HepG2 (cell line): Measurements from ENCODE around the gene PDE9A. TPM values are rescaled to one million over a fixed set of nuclear protein-coding genes. Genes with fewer than 3 reads are reported as not detected.

Experiments used
- ATAC-seq: fragments of 200-7000 bp; cut with Tn5 transposase; 3 replicates; pipeline ENCODE4 v1.9.1; 2020; ENCODE audit warnings: mild to moderate bottlenecking, moderate library complexity
- BruUV-seq: library from RNA; stranded (reverse); fragments of 400-500 nt; replicated peaks from 2 replicates; lab custom pipeline; 2021; lab: Mats Ljungman, UMichigan
- CTCF ChIA-PET: fragments of 300-600 bp; formaldehyde crosslinking; extraction: SDS; loops from one replicate; lab custom pipeline; 2021; ENCODE audit warnings: low total read pairs, inconsistent platforms, low intra/inter-chr PET ratio; lab: Yijun Ruan, JAX
- POLR2A ChIA-PET: fragments of 350-600 bp; sonication (Branson Sonifier 250); formaldehyde crosslinking; loops from one replicate; lab custom pipeline; 2020; ENCODE audit warnings: antibody characterized with exemption, inconsistent platforms; lab: Yijun Ruan, JAX
- DNase-seq: peaks from one replicate; pipeline ENCODE4 v3.0.0-alpha.2; 2015; ENCODE audit warnings: low spot score
- FAIRE-seq: peaks from 3 replicates; lab custom pipeline; 2011; peaks lifted over from hg19 to GRCh38; lab: Jason Lieb, UNC
- H2AFZ ChIP-seq: one replicate; pipeline ENCODE4 v1.6.1; 2011; ENCODE audit warnings: low read length, inconsistent platforms
- H3K27ac ChIP-seq: fragments of 300-600 bp; 3 replicates; pipeline ENCODE4 v1.8.0; 2011; ENCODE audit warnings: mixed run types, mild to moderate bottlenecking, mixed read lengths, low read length, inconsistent platforms; ENCODE audit not compliant: insufficient read depth; ENCODE audit errors: extremely low read length
- H3K27me3 ChIP-seq, 2 experiments: fragments of 200-600 bp in 1 of 2; 2 replicates in 1 of 2; 3 replicates in 1 of 2; pipeline versions ENCODE4 v1.6.0 to v1.8.0; 2011; ENCODE audit warnings: low read length in 2 of 2, mild to moderate bottlenecking in 2 of 2, moderate library complexity in 2 of 2, inconsistent platforms in 1 of 2; ENCODE audit not compliant: insufficient read depth in 2 of 2, control insufficient read depth in 1 of 2
- H3K36me3 ChIP-seq, 2 experiments: fragments of 200-600 bp in 1 of 2; replicated peaks in 1 of 2; 2 replicates in 1 of 2; 3 replicates in 1 of 2; pipeline versions ENCODE4 v1.5.1 to v1.8.0; 2011; ENCODE audit warnings: low read length in 2 of 2, inconsistent platforms in 1 of 2; ENCODE audit not compliant: insufficient read depth in 2 of 2, control insufficient read depth in 1 of 2
- H3K4me1 ChIP-seq: 2 replicates; pipeline ENCODE4 v1.5.1; 2012; ENCODE audit warnings: low read length, inconsistent platforms; ENCODE audit not compliant: insufficient read depth
- H3K4me2 ChIP-seq: 2 replicates; pipeline ENCODE4 v1.6.0; 2011; ENCODE audit warnings: low read depth, low read length, inconsistent platforms
- H3K4me3 ChIP-seq, 3 experiments: fragments of 200-600 bp in 1 of 3; sonication (generic), shearing (Covaris generic) in 1 of 3; replicated peaks in 1 of 3; 2 replicates each; pipeline ENCODE4 v1.5.1; 2011 to 2016; ENCODE audit warnings: low read length in 3 of 3, inconsistent platforms in 2 of 3, low read depth in 2 of 3, mild to moderate bottlenecking in 2 of 3, control low read depth in 1 of 3, mixed read lengths in 1 of 3; ENCODE audit not compliant: insufficient read depth in 1 of 3
- H3K79me2 ChIP-seq: one replicate; pipeline ENCODE4 v1.6.1; 2011; ENCODE audit warnings: low read length, inconsistent platforms; ENCODE audit not compliant: insufficient read depth
- H3K9ac ChIP-seq: 2 replicates; pipeline ENCODE4 v1.6.0; 2011; ENCODE audit warnings: mild to moderate bottlenecking, low read depth, low read length, inconsistent platforms; ENCODE audit not compliant: insufficient read depth
- H3K9me3 ChIP-seq: 2 replicates; pipeline ENCODE4 v1.5.1; 2012; ENCODE audit warnings: mild to moderate bottlenecking, low read length
- H4K20me1 ChIP-seq: 2 replicates; pipeline ENCODE4 v1.6.0; 2011; ENCODE audit warnings: inconsistent platforms, mild to moderate bottlenecking, low read length, moderate library complexity; ENCODE audit not compliant: insufficient read depth
- CC2D1A ChIP-seq: sonication (generic); formaldehyde crosslinking; IDR thresholded peaks from 2 replicates; pipeline ENCODE4 v1.8.1; 2023; ENCODE audit warnings: mild to moderate bottlenecking, missing genetic modification reagents
- FOXA3 ChIP-seq: IDR thresholded peaks from 2 replicates; pipeline ENCODE4 v1.6.1; 2016; ENCODE audit warnings: missing genetic modification reagents, missing compliant biosample characterization
- SRSF1 ChIP-seq: fragments of 200-400 bp; formaldehyde crosslinking; optimal IDR thresholded peaks from 2 replicates; pipeline ENCODE3; 2017; ENCODE audit warnings: mild to moderate bottlenecking, low read depth, low read length, moderate library complexity
- STAT5B ChIP-seq: sonication (generic); formaldehyde crosslinking; IDR thresholded peaks from 2 replicates; pipeline ENCODE4 v1.4.0; 2020; ENCODE audit warnings: missing genetic modification reagents
- ZFAT ChIP-seq: sonication (generic); formaldehyde crosslinking; conservative IDR thresholded peaks from 2 replicates; pipeline ENCODE4 v1.8.1; 2023; ENCODE audit warnings: missing genetic modification reagents, inconsistent platforms
- ZMAT3 ChIP-seq: sonication (generic); formaldehyde crosslinking; conservative IDR thresholded peaks from 2 replicates; pipeline ENCODE4 v1.7.0; 2021; ENCODE audit warnings: missing genetic modification reagents
- ZNF234 ChIP-seq: sonication (generic); formaldehyde crosslinking; conservative IDR thresholded peaks from 2 replicates; pipeline ENCODE4 v1.5.1; 2020; ENCODE audit warnings: mild to moderate bottlenecking, missing genetic modification reagents
- ZNF367 ChIP-seq: sonication (generic); formaldehyde crosslinking; IDR thresholded peaks from 2 replicates; pipeline ENCODE4 v1.4.0; 2020; ENCODE audit warnings: missing genetic modification reagents, borderline replicate concordance
- ZNF382 ChIP-seq: sonication (generic); formaldehyde crosslinking; IDR thresholded peaks from 2 replicates; pipeline ENCODE4 v1.5.0; 2020; ENCODE audit warnings: missing genetic modification reagents, mild to moderate bottlenecking, borderline replicate concordance
- ZNF672 ChIP-seq: sonication (generic); formaldehyde crosslinking; IDR thresholded peaks from 2 replicates; pipeline ENCODE4 v1.8.1; 2022; ENCODE audit warnings: missing genetic modification reagents
- WGBS: methylation state at CpG from one replicate; pipeline ENCODE4 v1.1.6; 2017; ENCODE audit warnings: low lambda C conversion rate; 5-methylcytosine and 5-hydroxymethylcytosine counted together
- in situ Hi-C: cut with HindIII; loops from 2 replicates; pipeline ENCODE4 v1.10.0; 2017; ENCODE audit warnings: low pct_unique_long_range_greater_than_20kb; ENCODE audit not compliant: extremely low pct_ligation_motif_present
- intact Hi-C: fragments of 100-400 bp; cut with micrococcal nuclease; formaldehyde crosslinking; loops from one replicate; pipeline ENCODE4 v1.10.0; 2022; ENCODE audit not compliant: unreplicated experiment
- polyA plus RNA-seq, 8 experiments: library from polyadenylated mRNA; depleted of rRNA in 3 of 8; stranded (reverse) in 7 of 8; unstranded in 1 of 8; fragments of >200 nt; fragmentation: Illumina TruSeq in 4 of 8; extraction: Trizol in 4 of 8; gene quantifications; 2 replicates each; pipeline versions ENCODE4 v1.2.1 to v1.2.3, GENCODE V29; 2011 to 2016; ENCODE audit warnings: low read depth in 4 of 8, missing spikeins in 1 of 8, mixed read lengths in 1 of 8; ENCODE audit not compliant: insufficient read depth in 1 of 8
- total RNA-seq, 5 experiments: library from RNA; depleted of rRNA; stranded (reverse); fragments of >200 nt; fragmentation: Illumina TruSeq; extraction: Trizol; gene quantifications; 2 replicates each; pipeline ENCODE4 v1.2.3, GENCODE V29; 2016; ENCODE audit warnings: low read depth in 1 of 5
- TF ChIP-seq, protein P1 (sequence below), 2 experiments: sonication (generic) in 1 of 2; formaldehyde crosslinking in 1 of 2; IDR thresholded peaks; 2 replicates each; pipeline versions ENCODE4 v1.5.1 to v1.6.1; 2011 to 2020; ENCODE audit warnings: borderline replicate concordance in 1 of 2, low read depth in 1 of 2, low read length in 1 of 2, mild to moderate bottlenecking in 1 of 2, missing genetic modification reagents in 1 of 2, moderate library complexity in 1 of 2
- TF ChIP-seq, protein P2 (sequence below): sonication (generic); formaldehyde crosslinking; IDR thresholded peaks from 2 replicates; pipeline ENCODE4 v1.8.1; 2023; ENCODE audit warnings: missing genetic modification reagents, inconsistent platforms, borderline replicate concordance
- TF ChIP-seq, protein P3 (sequence below): sonication (generic); formaldehyde crosslinking; IDR thresholded peaks from 2 replicates; pipeline ENCODE4 v1.8.1; 2023; ENCODE audit warnings: mild to moderate bottlenecking, missing genetic modification reagents
- TF ChIP-seq, protein P4 (sequence below): sonication (generic); formaldehyde crosslinking; IDR thresholded peaks from 2 replicates; pipeline ENCODE4 v1.4.0; 2020; ENCODE audit warnings: missing genetic modification reagents
- TF ChIP-seq, protein P5 (sequence below): IDR thresholded peaks from 2 replicates; pipeline ENCODE4 v1.6.1; 2016; ENCODE audit warnings: low read depth, borderline replicate concordance
- TF ChIP-seq, protein P6 (sequence below): sonication (generic); formaldehyde crosslinking; IDR thresholded peaks from 2 replicates; pipeline ENCODE4 v1.5.0; 2020; ENCODE audit warnings: missing genetic modification reagents

PDE9A gene
- total and polyA plus RNA-seq, 2 of the 13 experiments (the other 11 are each of a cell fraction or from before 2014, with no cell fraction given): 4.6 to 19.7 TPM

DNA sequence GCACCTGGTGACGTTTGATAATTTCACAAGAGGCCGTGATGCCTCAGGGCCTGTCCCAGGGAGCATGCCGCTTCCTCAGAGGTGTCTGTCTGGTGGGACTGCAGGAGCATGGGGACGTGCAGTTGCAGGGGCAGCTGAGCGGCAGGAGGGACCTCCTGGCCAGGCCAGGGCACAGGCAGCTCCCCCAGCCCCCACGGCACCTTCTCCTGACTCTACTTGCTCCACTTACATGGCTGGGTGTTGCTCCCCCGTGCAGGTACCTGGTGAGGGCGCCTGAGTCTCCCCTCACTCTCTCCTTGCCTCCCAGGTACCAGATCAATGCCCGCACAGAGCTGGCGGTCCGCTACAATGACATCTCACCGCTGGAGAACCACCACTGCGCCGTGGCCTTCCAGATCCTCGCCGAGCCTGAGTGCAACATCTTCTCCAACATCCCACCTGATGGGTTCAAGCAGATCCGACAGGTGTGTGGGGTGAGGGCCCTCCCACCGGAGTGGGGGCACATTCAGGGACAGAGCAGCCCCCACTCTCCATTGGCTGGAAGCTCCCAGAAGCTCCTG, 108.4 kb downstream of the PDE9A start:
- FAIRE-seq (no peak), ATAC-seq (no peak), DNase-seq (no peak)
- in situ Hi-C loops: loop anchor here (10.0 to 25.0 kb wide), 2 partner anchors 57 to 100 kb away; partner anchors contain the start of gene PDE9A
- intact Hi-C loops: no loop called here
- peak overlapping the region; percentile 81 for H3K27ac ChIP-seq
- H3K79me2 ChIP-seq: no peaks in the 10 kb centered on the region
- BruUV-seq: no TSS peak
- H2AFZ ChIP-seq: no peak overlapping the region
- 91% methylated on average over 12 of the region's 18 CpGs for WGBS
- H3K27me3 ChIP-seq: no peaks in the 10 kb centered on the region
- H4K20me1 ChIP-seq: no peaks in the 10 kb centered on the region
- no peak overlapping the region for H3K4me2 ChIP-seq
- POLR2A ChIA-PET: interaction anchor here (0.8 to 1.6 kb wide), 3 partner anchors 20 to 23 kb away, joined by 3 to 26 read pairs (median 6); no protein-coding TSS in a partner anchor
- no peak overlapping the region for H3K4me3 ChIP-seq
- H3K9me3 ChIP-seq: no peaks in the 10 kb centered on the region
- H3K9ac ChIP-seq: no peak overlapping the region
- H3K36me3 ChIP-seq: peaks cover 0 to 6% of the 10 kb centered on the region in 2 experiments; a peak in 3 of 5 replicates
- CTCF ChIA-PET: no interaction called here
- peaks cover 43% of the 10 kb centered on the region for H3K4me1 ChIP-seq
- TF ChIP-seq STAT5B (no peak), ZNF382 (CRISPR knock-in tag) (no peak), ZFAT (CRISPR knock-in tag) (no peak), ZNF672 (CRISPR knock-in tag) (no peak), SRSF1 (no peak), ZNF367 (CRISPR knock-in tag) (no peak), ZNF234 (no peak), FOXA3 (CRISPR knock-in tag) (no peak), CC2D1A (CRISPR knock-in tag) (no peak), ZMAT3 (CRISPR knock-in tag) (no peak)
- TF ChIP-seq, protein P1, sequence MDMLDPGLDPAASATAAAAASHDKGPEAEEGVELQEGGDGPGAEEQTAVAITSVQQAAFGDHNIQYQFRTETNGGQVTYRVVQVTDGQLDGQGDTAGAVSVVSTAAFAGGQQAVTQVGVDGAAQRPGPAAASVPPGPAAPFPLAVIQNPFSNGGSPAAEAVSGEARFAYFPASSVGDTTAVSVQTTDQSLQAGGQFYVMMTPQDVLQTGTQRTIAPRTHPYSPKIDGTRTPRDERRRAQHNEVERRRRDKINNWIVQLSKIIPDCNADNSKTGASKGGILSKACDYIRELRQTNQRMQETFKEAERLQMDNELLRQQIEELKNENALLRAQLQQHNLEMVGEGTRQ (IDR thresholded peaks at IDR 0.05; ENCODE audit: low read depth, low read length): no peak
- TF ChIP-seq, protein P1 (CRISPR knock-in tag; IDR thresholded peaks at IDR 0.05; ENCODE audit: borderline replicate concordance): no peak
- TF ChIP-seq, protein P2, sequence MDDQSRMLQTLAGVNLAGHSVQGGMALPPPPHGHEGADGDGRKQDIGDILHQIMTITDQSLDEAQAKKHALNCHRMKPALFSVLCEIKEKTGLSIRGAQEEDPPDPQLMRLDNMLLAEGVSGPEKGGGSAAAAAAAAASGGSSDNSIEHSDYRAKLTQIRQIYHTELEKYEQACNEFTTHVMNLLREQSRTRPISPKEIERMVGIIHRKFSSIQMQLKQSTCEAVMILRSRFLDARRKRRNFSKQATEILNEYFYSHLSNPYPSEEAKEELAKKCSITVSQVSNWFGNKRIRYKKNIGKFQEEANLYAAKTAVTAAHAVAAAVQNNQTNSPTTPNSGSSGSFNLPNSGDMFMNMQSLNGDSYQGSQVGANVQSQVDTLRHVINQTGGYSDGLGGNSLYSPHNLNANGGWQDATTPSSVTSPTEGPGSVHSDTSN (CRISPR knock-in tag): no peak
- TF ChIP-seq, protein P3, sequence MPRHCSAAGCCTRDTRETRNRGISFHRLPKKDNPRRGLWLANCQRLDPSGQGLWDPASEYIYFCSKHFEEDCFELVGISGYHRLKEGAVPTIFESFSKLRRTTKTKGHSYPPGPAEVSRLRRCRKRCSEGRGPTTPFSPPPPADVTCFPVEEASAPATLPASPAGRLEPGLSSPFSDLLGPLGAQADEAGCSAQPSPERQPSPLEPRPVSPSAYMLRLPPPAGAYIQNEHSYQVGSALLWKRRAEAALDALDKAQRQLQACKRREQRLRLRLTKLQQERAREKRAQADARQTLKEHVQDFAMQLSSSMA (CRISPR knock-in tag): no peak
- TF ChIP-seq, protein P4, sequence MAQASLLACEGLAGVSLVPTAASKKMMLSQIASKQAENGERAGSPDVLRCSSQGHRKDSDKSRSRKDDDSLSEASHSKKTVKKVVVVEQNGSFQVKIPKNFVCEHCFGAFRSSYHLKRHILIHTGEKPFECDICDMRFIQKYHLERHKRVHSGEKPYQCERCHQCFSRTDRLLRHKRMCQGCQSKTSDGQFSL (CRISPR knock-in tag): no peak
- TF ChIP-seq, protein P5, sequence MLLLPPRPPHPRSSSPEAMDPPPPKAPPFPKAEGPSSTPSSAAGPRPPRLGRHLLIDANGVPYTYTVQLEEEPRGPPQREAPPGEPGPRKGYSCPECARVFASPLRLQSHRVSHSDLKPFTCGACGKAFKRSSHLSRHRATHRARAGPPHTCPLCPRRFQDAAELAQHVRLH (CRISPR knock-in tag): no peak
- TF ChIP-seq, protein P6, sequence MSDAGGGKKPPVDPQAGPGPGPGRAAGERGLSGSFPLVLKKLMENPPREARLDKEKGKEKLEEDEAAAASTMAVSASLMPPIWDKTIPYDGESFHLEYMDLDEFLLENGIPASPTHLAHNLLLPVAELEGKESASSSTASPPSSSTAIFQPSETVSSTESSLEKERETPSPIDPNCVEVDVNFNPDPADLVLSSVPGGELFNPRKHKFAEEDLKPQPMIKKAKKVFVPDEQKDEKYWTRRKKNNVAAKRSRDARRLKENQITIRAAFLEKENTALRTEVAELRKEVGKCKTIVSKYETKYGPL: no peak
